Thyroid gland (tissue), 4 donors: ENCODE data around the gene IHH.

Experiments used
- POLR2A ChIP-seq, 2 donors: fragments of 450-650 bp; IDR thresholded peaks; one replicate each; pipeline ENCODE4 v1.6.1; 2017; ENCODE audit warnings: antibody characterized with exemption in 2 of 2, mild to moderate bottlenecking in 2 of 2, moderate library complexity in 1 of 2
- TF ChIP-seq, protein P1 (sequence below), 6 experiments: fragments of 200-600 bp in 3 of 6; fragments of 450-650 bp in 3 of 6; sonication (generic) in 3 of 6; IDR thresholded peaks; one replicate each; pipeline ENCODE4 v1.5.1; 2016 to 2019; ENCODE audit warnings: antibody characterized with exemption in 6 of 6, mild to moderate bottlenecking in 2 of 6, inconsistent platforms in 1 of 6, moderate library complexity in 1 of 6

DNA sequence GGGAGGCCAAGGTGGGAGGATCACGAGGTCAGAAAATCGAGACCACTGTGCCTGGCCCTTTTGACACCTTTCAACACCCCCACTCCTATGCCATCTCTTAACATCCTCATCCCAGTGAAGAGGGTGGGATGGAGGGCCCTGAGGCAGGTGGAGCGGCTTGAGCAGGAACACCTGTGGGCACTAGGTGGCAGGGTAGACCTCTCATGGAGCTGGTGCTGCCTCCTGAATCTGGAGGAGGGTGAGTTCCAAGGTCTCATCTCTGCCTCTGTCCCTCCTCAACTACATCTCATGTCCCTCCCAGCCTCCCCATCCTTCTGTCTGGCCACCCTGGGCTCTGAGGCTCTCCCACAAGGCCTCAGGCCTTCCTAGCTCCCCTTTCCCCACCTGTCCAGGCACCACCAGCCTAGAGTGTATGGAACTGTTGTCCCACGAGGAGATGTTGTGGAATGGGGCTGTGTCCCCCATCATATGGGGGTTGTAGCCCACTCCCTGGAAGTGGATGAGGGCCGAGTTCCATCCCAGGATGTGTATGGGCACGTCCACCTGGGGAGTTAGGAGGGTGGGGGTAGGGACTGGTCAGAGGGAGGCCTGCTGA, 50.5 kb downstream of the IHH start:
- TF ChIP-seq, protein P1, sequence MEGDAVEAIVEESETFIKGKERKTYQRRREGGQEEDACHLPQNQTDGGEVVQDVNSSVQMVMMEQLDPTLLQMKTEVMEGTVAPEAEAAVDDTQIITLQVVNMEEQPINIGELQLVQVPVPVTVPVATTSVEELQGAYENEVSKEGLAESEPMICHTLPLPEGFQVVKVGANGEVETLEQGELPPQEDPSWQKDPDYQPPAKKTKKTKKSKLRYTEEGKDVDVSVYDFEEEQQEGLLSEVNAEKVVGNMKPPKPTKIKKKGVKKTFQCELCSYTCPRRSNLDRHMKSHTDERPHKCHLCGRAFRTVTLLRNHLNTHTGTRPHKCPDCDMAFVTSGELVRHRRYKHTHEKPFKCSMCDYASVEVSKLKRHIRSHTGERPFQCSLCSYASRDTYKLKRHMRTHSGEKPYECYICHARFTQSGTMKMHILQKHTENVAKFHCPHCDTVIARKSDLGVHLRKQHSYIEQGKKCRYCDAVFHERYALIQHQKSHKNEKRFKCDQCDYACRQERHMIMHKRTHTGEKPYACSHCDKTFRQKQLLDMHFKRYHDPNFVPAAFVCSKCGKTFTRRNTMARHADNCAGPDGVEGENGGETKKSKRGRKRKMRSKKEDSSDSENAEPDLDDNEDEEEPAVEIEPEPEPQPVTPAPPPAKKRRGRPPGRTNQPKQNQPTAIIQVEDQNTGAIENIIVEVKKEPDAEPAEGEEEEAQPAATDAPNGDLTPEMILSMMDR (IDR thresholded peaks at IDR 0.05) = peak in 4 of 6 experiments; percentile 18 to 55 (median 33)
- TF ChIP-seq POLR2A (IDR thresholded peaks at IDR 0.05) = no peak
